Fibroblast of lung (primary cell): ENCODE data around the gene IRF7. TPM values are rescaled to one million over a fixed set of nuclear protein-coding genes. Genes with fewer than 3 reads are reported as not detected.

Source experiments
- DNase-seq, 2 donors: peaks; one replicate each; pipeline versions ENCODE4 v3.0.0 to v3.0.0-alpha.2; 2010; ENCODE audit warnings: low read depth in 2 of 2
- H2AFZ ChIP-seq: 2 replicates; pipeline ENCODE4 v1.5.1; 2012; ENCODE audit warnings: low read length, control low read depth, inconsistent platforms
- H3K27ac ChIP-seq: 2 replicates; pipeline ENCODE4 v1.5.1; 2011; ENCODE audit warnings: low read length, control low read depth; ENCODE audit not compliant: insufficient read depth
- H3K27me3 ChIP-seq: 2 replicates; pipeline ENCODE4 v1.5.1; 2011; ENCODE audit warnings: mild to moderate bottlenecking, low read length; ENCODE audit not compliant: control insufficient read depth, insufficient read depth
- H3K36me3 ChIP-seq: 2 replicates; pipeline ENCODE4 v1.5.1; 2011; ENCODE audit warnings: low read length; ENCODE audit not compliant: control insufficient read depth, insufficient read depth
- H3K4me1 ChIP-seq: 2 replicates; pipeline ENCODE4 v1.5.1; 2011; ENCODE audit warnings: low read length; ENCODE audit not compliant: control insufficient read depth, insufficient read depth; ENCODE audit errors: extremely low read depth
- H3K4me2 ChIP-seq: 2 replicates; pipeline ENCODE4 v1.5.1; 2011; ENCODE audit warnings: low read length, control low read depth; ENCODE audit not compliant: insufficient read depth; ENCODE audit errors: extremely low read depth
- H3K4me3 ChIP-seq, 4 experiments: fragments of 200-600 bp in 1 of 4; sonication (generic) in 1 of 4; replicated peaks in 1 of 4; 2 replicates each; pipeline ENCODE4 v1.5.1; 2011 to 2016; ENCODE audit warnings: low read length in 4 of 4, low read depth in 3 of 4, mild to moderate bottlenecking in 3 of 4, control low read depth in 2 of 4, inconsistent platforms in 1 of 4, mixed read lengths in 1 of 4; ENCODE audit not compliant: insufficient read depth in 1 of 4; ENCODE audit errors: control extremely low read depth in 1 of 4
- H3K79me2 ChIP-seq: 2 replicates; pipeline ENCODE4 v1.5.1; 2012; ENCODE audit warnings: mild to moderate bottlenecking, low read length, inconsistent platforms; ENCODE audit not compliant: control insufficient read depth, insufficient read depth
- H3K9ac ChIP-seq: 2 replicates; pipeline ENCODE4 v1.5.1; 2011; ENCODE audit warnings: mild to moderate bottlenecking, low read length, control low read depth; ENCODE audit not compliant: insufficient read depth
- H3K9me3 ChIP-seq: 2 replicates; pipeline ENCODE4 v1.5.1; 2012; ENCODE audit warnings: low read depth, low read length; ENCODE audit not compliant: control insufficient read depth, insufficient read depth
- H4K20me1 ChIP-seq: 2 replicates; pipeline ENCODE4 v1.5.1; 2011; ENCODE audit warnings: low read length; ENCODE audit not compliant: control insufficient read depth, insufficient read depth; ENCODE audit errors: extremely low read depth
- EZH2 ChIP-seq: IDR thresholded peaks from 2 replicates; pipeline ENCODE4 v1.5.1; 2012; ENCODE audit warnings: low read length, control low read depth, mild to moderate bottlenecking; ENCODE audit errors: missing control alignments
- polyA plus RNA-seq, 2 donors: library from polyadenylated mRNA; depleted of rRNA in 1 of 2; stranded (reverse) in 1 of 2; unstranded in 1 of 2; fragments of >200 nt; gene quantifications; 2 replicates each; pipeline ENCODE4 v1.2.1, GENCODE V29; 2011 to 2012; ENCODE audit warnings: missing spikeins in 1 of 2
- total RNA-seq: library from RNA; depleted of rRNA; stranded (reverse); fragments of >200 nt; gene quantifications from 2 replicates; pipeline ENCODE4 v1.2.1, GENCODE V29; 2014
- TF ChIP-seq, protein P1 (sequence below), 2 donors: IDR thresholded peaks in 1 of 2; conservative IDR thresholded peaks in 1 of 2; 1 replicate in 1 of 2; 2 replicates in 1 of 2; pipeline ENCODE4 v1.5.1; 2011 to 2012; ENCODE audit warnings: low read length in 2 of 2, control low read depth in 1 of 2, inconsistent platforms in 1 of 2, low read depth in 1 of 2, mild to moderate bottlenecking in 1 of 2

IRF7 gene
- total and polyA plus RNA-seq, 2 donors (not counting 1 experiment from before 2014, with no cell fraction given) = 1.6 to 9.1 TPM

DNA sequence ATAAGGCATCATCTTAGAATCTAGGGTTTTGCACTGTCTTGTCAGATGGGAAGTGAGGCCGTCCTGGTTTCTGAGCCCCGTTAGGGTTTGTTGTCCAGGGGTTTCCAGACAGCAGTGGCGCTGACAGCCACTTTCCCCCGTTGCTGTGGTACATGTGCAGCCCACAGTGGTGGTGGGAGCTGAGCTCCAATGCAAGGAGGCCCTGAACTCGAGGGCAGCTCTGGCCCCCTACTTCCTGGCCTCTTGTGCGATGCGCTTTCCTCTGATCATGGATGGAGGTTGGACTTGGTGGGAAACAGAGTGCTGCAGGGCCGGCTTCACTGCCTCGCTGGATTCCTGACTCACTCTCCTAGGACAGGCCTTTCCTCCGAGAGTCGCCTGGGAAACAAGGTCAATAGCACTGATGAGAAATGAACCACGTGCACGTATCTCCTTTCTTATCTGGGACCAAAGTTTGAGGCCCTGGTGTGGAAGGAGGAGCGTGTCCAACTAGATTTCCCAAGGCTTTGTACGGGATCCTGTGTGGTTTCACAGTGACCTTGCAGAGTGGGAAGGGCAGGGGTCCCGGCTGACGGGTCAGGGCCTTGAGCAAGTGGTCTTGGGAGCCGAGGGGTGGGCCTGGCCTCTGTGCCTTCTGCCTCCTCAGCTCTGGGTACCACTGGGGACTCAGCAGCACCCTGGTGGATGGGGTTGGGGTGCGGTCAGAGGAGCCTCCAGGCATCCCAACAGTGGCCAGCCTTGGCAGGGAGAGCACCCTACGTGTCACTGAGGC is 35.7 kb downstream of the IRF7 start:
- no peaks in the 10 kb centered on the region for H3K9me3 ChIP-seq
- peaks cover 3% of the 10 kb centered on the region for H3K4me1 ChIP-seq
- no peak overlapping the region for H3K4me3 ChIP-seq
- no peak overlapping the region for H2AFZ ChIP-seq
- no peaks in the 10 kb centered on the region for H4K20me1 ChIP-seq
- no peak overlapping the region for H3K4me2 ChIP-seq
- H3K9ac ChIP-seq = no peak overlapping the region
- no peak overlapping the region for H3K27ac ChIP-seq
- peaks cover 67% of the 10 kb centered on the region for H3K79me2 ChIP-seq
- peaks cover 14% of the 10 kb centered on the region for H3K36me3 ChIP-seq
- TF ChIP-seq EZH2 = no peak
- TF ChIP-seq, protein P1, sequence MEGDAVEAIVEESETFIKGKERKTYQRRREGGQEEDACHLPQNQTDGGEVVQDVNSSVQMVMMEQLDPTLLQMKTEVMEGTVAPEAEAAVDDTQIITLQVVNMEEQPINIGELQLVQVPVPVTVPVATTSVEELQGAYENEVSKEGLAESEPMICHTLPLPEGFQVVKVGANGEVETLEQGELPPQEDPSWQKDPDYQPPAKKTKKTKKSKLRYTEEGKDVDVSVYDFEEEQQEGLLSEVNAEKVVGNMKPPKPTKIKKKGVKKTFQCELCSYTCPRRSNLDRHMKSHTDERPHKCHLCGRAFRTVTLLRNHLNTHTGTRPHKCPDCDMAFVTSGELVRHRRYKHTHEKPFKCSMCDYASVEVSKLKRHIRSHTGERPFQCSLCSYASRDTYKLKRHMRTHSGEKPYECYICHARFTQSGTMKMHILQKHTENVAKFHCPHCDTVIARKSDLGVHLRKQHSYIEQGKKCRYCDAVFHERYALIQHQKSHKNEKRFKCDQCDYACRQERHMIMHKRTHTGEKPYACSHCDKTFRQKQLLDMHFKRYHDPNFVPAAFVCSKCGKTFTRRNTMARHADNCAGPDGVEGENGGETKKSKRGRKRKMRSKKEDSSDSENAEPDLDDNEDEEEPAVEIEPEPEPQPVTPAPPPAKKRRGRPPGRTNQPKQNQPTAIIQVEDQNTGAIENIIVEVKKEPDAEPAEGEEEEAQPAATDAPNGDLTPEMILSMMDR (conservative IDR thresholded peaks at IDR 0.05 in 1 of 2, IDR thresholded peaks at IDR 0.05 in 1 of 2; ENCODE audit: low read depth in 1 of 2, low read length in 2 of 2) = no peak
- H3K27me3 ChIP-seq = no peaks in the 10 kb centered on the region
- DNase-seq = peak in 1 of 2 donors; percentile 27

- Histone ChIP-seq H3K4me1 (peaks cover 3% of the 10 kb centered on the region), H3K4me2 (peak overlapping the region; percentile 95), H3K79me2 (peaks cover 57% of the 10 kb centered on the region), H3K9ac (no peak overlapping the region), H3K36me3 (peaks cover 10% of the 10 kb centered on the region), H2AFZ (no peak overlapping the region), H3K9me3 (no peaks in the 10 kb centered on the region), H3K27ac (no peak overlapping the region), H3K27me3 (no peaks in the 10 kb centered on the region), H3K4me3 (peak overlapping the region; percentile 76 to 96 (median 95)), H4K20me1 (no peaks in the 10 kb centered on the region)
- no peak for DNase-seq
- TF ChIP-seq, protein P1 (conservative IDR thresholded peaks at IDR 0.05 in 1 of 2, IDR thresholded peaks at IDR 0.05 in 1 of 2; ENCODE audit: low read depth in 1 of 2, low read length in 2 of 2) = no peak
- TF ChIP-seq EZH2 = no peak
Observed at GRCh38 chr11:578276-579035, 37.3 kb downstream of the IRF7 start.

- H3K9ac ChIP-seq = peak overlapping the region; percentile 98
- TF ChIP-seq, protein P1 (conservative IDR thresholded peaks at IDR 0.05 in 1 of 2, IDR thresholded peaks at IDR 0.05 in 1 of 2; ENCODE audit: low read depth in 1 of 2, low read length in 2 of 2) = no peak
- no peak for TF ChIP-seq EZH2
- no peaks in the 10 kb centered on the region for H3K9me3 ChIP-seq
- H3K79me2 ChIP-seq = peaks cover 55% of the 10 kb centered on the region
- H3K4me1 ChIP-seq = peaks cover 3% of the 10 kb centered on the region
- peak overlapping the region; percentile 76 to 96 (median 95) for H3K4me3 ChIP-seq
- H2AFZ ChIP-seq = no peak overlapping the region
- H3K36me3 ChIP-seq = peaks cover 9% of the 10 kb centered on the region
- peak overlapping the region; percentile 90 for H3K27ac ChIP-seq
- H3K27me3 ChIP-seq = no peaks in the 10 kb centered on the region
- DNase-seq = no peak
- peak overlapping the region; percentile 95 for H3K4me2 ChIP-seq
- H4K20me1 ChIP-seq = no peaks in the 10 kb centered on the region
Observed at GRCh38 chr11:577611-577894, 38.2 kb downstream of the IRF7 start.
